HG02973 (cell line): ENCODE results near the gene AGPAT3.

ENCODE experiments used
- ATAC-seq: cut with Tn5 transposase; IDR thresholded peaks from one replicate; pipeline ENCODE4 v1.9.1; 2021; ENCODE audit warnings: moderate library complexity; ENCODE audit not compliant: unreplicated experiment

The AGPAT3 gene

GRCh38 chr21:43988506-43989230 is 123.6 kb downstream of the AGPAT3 start:
- no peak for ATAC-seq

- ATAC-seq = no peak
Measured at GRCh38 chr21:43989401-43989800, 124.4 kb downstream of the AGPAT3 start.

GRCh38 chr21:43991447-43991991 is 126.5 kb downstream of the AGPAT3 start:
- ATAC-seq = no peak

GRCh38 chr21:43992121-43992520 is 127.1 kb downstream of the AGPAT3 start:
- no peak for ATAC-seq

GRCh38 chr21:43993420-43993934 is 128.5 kb downstream of the AGPAT3 start:
- no peak for ATAC-seq

GRCh38 chr21:43994085-43994484 is 129.1 kb downstream of the AGPAT3 start:
- no peak for ATAC-seq

- no peak for ATAC-seq
Measured at GRCh38 chr21:43994646-43995045, 129.6 kb downstream of the AGPAT3 start.

- no peak for ATAC-seq
Measured at GRCh38 chr21:43995521-43996105, 130.6 kb downstream of the AGPAT3 start.

GRCh38 chr21:43997766-43998742 is 133.0 kb downstream of the AGPAT3 start:
- ATAC-seq = no peak

- ATAC-seq = no peak
Measured at GRCh38 chr21:44000360-44000759, 135.3 kb downstream of the AGPAT3 start.

- ATAC-seq = no peak
Measured at GRCh38 chr21:44002511-44002910, 137.5 kb downstream of the AGPAT3 start.

- no peak for ATAC-seq
Measured at GRCh38 chr21:44003307-44003966, 138.4 kb downstream of the AGPAT3 start.

GRCh38 chr21:44005071-44005470 is 140.0 kb downstream of the AGPAT3 start:
- no peak for ATAC-seq

- ATAC-seq = no peak
Measured at GRCh38 chr21:44005593-44005992, 140.6 kb downstream of the AGPAT3 start.

- no peak for ATAC-seq
Measured at GRCh38 chr21:44006017-44006619, 141.1 kb downstream of the AGPAT3 start.

- no peak for ATAC-seq
Measured at GRCh38 chr21:44006656-44007055, 141.6 kb downstream of the AGPAT3 start.

- no peak for ATAC-seq
Measured at GRCh38 chr21:44010429-44010828, 145.4 kb downstream of the AGPAT3 start.

- ATAC-seq = no peak
Measured at GRCh38 chr21:44011123-44011522, 146.1 kb downstream of the AGPAT3 start.

- peak; percentile 57 for ATAC-seq
Measured at GRCh38 chr21:44011579-44012473, 146.8 kb downstream of the AGPAT3 start, which contains the start of gene TRAPPC10. TSS of gene TRAPPC10 (plus strand) at chr21:44012309. CDS start at chr21:44012494, 185 bp downstream.
